Measurements from ENCODE around the gene SFRP5.

SFRP5 gene

DNA sequence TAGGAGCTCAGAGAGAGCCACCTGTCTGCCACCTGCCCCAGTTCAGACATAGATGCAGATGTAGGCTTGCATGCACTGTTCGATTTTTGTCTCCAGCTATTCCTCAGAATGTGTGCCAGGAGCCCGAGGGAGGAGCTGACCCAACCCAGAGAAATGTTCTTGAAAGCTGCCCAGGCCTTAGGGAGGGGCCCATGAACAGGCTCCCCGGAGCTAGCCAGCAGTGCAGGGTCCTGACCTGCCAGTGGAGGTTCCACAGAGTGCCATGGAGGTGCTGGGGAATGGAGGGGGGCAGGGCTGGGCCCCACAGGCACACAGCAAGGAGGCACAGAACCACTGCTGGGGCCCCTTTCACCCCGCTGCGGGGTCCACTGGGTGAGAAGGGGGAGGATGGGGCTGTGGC is 29.6 kb upstream of the SFRP5 start:
- TF ChIP-seq PPARA (CRISPR knock-in tag; IDR thresholded peaks at IDR 0.05; ENCODE audit: borderline replicate concordance) (no peak), ZC3H10 (CRISPR knock-in tag; IDR thresholded peaks at IDR 0.05) (no peak), OSR1 (CRISPR knock-in tag; IDR thresholded peaks at IDR 0.05) (no peak), GLIS3 (CRISPR knock-in tag; IDR thresholded peaks at IDR 0.05) (no peak), SNAI2 (CRISPR knock-in tag; IDR thresholded peaks at IDR 0.05) (no peak)
- no peak for ATAC-seq

DNA sequence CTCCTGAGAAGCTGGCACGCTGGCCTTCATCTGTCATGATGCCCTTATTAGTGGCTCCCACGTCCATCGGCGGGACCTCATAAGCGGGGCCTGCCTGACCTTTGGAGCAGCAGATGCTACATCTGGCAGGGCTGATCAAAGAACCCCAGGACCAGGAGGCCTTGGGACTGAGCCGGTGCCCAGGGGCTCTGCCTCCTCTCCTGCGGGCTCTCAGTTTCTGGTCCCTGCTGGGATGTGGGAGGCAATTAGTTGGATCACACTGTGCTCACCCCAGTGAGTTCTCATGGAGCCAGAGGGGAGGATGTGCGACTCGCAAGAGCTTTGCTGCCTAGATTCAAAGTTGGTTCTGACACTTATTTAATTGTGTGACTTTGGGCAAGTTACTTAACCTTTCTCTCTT is 28.7 kb upstream of the SFRP5 start:
- TF ChIP-seq, protein P1, sequence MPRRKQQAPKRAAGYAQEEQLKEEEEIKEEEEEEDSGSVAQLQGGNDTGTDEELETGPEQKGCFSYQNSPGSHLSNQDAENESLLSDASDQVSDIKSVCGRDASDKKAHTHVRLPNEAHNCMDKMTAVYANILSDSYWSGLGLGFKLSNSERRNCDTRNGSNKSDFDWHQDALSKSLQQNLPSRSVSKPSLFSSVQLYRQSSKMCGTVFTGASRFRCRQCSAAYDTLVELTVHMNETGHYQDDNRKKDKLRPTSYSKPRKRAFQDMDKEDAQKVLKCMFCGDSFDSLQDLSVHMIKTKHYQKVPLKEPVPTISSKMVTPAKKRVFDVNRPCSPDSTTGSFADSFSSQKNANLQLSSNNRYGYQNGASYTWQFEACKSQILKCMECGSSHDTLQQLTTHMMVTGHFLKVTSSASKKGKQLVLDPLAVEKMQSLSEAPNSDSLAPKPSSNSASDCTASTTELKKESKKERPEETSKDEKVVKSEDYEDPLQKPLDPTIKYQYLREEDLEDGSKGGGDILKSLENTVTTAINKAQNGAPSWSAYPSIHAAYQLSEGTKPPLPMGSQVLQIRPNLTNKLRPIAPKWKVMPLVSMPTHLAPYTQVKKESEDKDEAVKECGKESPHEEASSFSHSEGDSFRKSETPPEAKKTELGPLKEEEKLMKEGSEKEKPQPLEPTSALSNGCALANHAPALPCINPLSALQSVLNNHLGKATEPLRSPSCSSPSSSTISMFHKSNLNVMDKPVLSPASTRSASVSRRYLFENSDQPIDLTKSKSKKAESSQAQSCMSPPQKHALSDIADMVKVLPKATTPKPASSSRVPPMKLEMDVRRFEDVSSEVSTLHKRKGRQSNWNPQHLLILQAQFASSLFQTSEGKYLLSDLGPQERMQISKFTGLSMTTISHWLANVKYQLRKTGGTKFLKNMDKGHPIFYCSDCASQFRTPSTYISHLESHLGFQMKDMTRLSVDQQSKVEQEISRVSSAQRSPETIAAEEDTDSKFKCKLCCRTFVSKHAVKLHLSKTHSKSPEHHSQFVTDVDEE (CRISPR knock-in tag; IDR thresholded peaks at IDR 0.05) = no peak
- TF ChIP-seq GLIS3 (CRISPR knock-in tag; IDR thresholded peaks at IDR 0.05) = no peak
- TF ChIP-seq CSDC2 (CRISPR knock-in tag; IDR thresholded peaks at IDR 0.05) = no peak
- no peak for ATAC-seq

DNA sequence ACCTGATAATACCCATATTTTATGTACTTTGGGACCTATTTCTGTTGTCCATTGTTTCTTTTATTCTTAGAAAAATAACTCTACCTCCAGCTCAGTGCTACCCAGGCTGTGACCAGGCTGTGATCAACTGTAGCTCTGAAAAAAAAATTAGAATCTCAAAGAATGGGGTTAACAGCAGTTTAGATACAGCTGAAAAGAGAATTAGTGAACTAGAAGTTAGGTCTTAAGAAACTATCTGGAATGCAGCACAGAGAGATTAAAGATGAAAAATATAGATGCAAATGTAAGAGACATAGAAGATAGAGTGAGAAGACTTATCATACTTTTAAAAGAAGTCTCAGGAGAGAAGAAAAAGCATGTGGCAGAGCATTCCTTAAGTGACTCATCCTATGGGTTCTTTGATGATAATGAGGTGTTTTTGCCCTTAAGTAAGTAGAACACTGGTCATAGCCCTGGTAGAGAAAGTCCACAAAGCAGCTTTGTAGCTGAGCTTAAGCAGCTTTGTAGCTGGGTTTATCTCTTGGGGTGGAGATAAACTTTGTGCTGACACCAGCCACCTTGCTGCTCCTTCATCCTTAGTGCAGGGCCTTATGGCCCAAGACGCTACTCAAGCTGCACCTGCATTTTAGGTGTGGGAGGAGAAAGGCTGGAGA is 27.3 kb upstream of the SFRP5 start:
- no peak for ATAC-seq
- TF ChIP-seq, protein P2, sequence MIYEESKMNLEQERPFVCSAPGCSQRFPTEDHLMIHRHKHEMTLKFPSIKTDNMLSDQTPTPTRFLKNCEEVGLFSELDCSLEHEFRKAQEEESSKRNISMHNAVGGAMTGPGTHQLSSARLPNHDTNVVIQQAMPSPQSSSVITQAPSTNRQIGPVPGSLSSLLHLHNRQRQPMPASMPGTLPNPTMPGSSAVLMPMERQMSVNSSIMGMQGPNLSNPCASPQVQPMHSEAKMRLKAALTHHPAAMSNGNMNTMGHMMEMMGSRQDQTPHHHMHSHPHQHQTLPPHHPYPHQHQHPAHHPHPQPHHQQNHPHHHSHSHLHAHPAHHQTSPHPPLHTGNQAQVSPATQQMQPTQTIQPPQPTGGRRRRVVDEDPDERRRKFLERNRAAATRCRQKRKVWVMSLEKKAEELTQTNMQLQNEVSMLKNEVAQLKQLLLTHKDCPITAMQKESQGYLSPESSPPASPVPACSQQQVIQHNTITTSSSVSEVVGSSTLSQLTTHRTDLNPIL (CRISPR knock-in tag; IDR thresholded peaks at IDR 0.05; ENCODE audit: low read depth) = no peak
- TF ChIP-seq, protein P1 (CRISPR knock-in tag; IDR thresholded peaks at IDR 0.05) = no peak
- no peak for TF ChIP-seq CSDC2 (CRISPR knock-in tag; IDR thresholded peaks at IDR 0.05)
- peak; percentile 84 for TF ChIP-seq ZFP30 (CRISPR knock-in tag; IDR thresholded peaks at IDR 0.05)
- no peak for TF ChIP-seq GLIS3 (CRISPR knock-in tag; IDR thresholded peaks at IDR 0.05)
- TF ChIP-seq ZC3H10 (CRISPR knock-in tag; IDR thresholded peaks at IDR 0.05) = no peak
- TF ChIP-seq RARB (CRISPR knock-in tag; IDR thresholded peaks at IDR 0.05) = no peak
- TF ChIP-seq ESRRG (CRISPR knock-in tag; IDR thresholded peaks at IDR 0.05) = no peak

DNA sequence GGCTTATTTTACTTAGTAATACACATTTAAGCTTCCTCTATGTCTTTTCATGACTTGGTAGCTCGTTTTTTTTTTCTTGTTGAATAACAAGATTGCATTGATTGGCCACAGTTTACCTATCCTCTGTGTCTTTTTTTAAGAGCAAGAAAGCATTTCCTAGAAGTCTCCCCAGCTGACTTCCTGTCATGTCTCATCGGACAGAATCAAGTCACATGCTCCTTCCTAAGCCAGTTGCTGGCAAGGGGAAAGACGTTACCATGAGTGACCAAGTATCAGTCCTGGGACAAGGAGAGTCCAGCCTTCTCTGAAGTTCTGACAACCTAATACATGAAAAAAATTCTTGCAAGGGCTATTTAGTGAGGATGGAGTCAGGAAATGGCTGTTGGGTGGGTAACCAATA is 24.9 kb upstream of the SFRP5 start:
- TF ChIP-seq ISL1 (CRISPR knock-in tag; IDR thresholded peaks at IDR 0.05) (no peak), ZFP3 (CRISPR knock-in tag; IDR thresholded peaks at IDR 0.05) (no peak), BACH2 (CRISPR knock-in tag; IDR thresholded peaks at IDR 0.05; ENCODE audit: borderline replicate concordance) (no peak), GLIS3 (CRISPR knock-in tag; IDR thresholded peaks at IDR 0.05) (no peak), ZNF8 (CRISPR knock-in tag; IDR thresholded peaks at IDR 0.05) (no peak), ARNTL (CRISPR knock-in tag; IDR thresholded peaks at IDR 0.05; ENCODE audit: borderline replicate concordance, low read depth) (no peak), TCF4 (CRISPR knock-in tag; IDR thresholded peaks at IDR 0.05; ENCODE audit: borderline replicate concordance) (no peak), ZNF70 (CRISPR knock-in tag; IDR thresholded peaks at IDR 0.05) (no peak), TOX (CRISPR knock-in tag; IDR thresholded peaks at IDR 0.05; ENCODE audit: borderline replicate concordance) (no peak), PPARA (CRISPR knock-in tag; IDR thresholded peaks at IDR 0.05; ENCODE audit: borderline replicate concordance) (no peak), CSDC2 (CRISPR knock-in tag; IDR thresholded peaks at IDR 0.05) (no peak), ESRRG (CRISPR knock-in tag; IDR thresholded peaks at IDR 0.05) (no peak), OSR1 (CRISPR knock-in tag; IDR thresholded peaks at IDR 0.05) (no peak)
- TF ChIP-seq, protein P3, sequence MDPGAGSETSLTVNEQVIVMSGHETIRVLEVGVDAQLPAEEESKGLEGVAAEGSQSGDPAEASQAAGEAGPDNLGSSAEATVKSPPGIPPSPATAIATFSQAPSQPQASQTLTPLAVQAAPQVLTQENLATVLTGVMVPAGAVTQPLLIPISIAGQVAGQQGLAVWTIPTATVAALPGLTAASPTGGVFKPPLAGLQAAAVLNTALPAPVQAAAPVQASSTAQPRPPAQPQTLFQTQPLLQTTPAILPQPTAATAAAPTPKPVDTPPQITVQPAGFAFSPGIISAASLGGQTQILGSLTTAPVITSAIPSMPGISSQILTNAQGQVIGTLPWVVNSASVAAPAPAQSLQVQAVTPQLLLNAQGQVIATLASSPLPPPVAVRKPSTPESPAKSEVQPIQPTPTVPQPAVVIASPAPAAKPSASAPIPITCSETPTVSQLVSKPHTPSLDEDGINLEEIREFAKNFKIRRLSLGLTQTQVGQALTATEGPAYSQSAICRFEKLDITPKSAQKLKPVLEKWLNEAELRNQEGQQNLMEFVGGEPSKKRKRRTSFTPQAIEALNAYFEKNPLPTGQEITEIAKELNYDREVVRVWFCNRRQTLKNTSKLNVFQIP (CRISPR knock-in tag; IDR thresholded peaks at IDR 0.05; ENCODE audit: borderline replicate concordance, low read depth) = no peak
- TF ChIP-seq, protein P4, sequence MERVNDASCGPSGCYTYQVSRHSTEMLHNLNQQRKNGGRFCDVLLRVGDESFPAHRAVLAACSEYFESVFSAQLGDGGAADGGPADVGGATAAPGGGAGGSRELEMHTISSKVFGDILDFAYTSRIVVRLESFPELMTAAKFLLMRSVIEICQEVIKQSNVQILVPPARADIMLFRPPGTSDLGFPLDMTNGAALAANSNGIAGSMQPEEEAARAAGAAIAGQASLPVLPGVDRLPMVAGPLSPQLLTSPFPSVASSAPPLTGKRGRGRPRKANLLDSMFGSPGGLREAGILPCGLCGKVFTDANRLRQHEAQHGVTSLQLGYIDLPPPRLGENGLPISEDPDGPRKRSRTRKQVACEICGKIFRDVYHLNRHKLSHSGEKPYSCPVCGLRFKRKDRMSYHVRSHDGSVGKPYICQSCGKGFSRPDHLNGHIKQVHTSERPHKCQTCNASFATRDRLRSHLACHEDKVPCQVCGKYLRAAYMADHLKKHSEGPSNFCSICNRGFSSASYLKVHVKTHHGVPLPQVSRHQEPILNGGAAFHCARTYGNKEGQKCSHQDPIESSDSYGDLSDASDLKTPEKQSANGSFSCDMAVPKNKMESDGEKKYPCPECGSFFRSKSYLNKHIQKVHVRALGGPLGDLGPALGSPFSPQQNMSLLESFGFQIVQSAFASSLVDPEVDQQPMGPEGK (CRISPR knock-in tag; IDR thresholded peaks at IDR 0.05; ENCODE audit: borderline replicate concordance) = no peak
- ATAC-seq = no peak
